MM.1S (cell line): ENCODE data around the gene CCDC74A.
"Not testable (repeated sequence)": the region's sequence is repeated elsewhere in the genome, so short reads cannot be mapped to it uniquely, and the experiment has no call there.

ENCODE experiments used
- DNase-seq: peaks from one replicate; pipeline ENCODE4 v3.0.0-alpha.2; 2015
- H2AFZ ChIP-seq: fragments of 300-600 bp; sonication (generic); 2 replicates; pipeline ENCODE4 v1.6.0; 2016; ENCODE audit warnings: antibody characterized with exemption, low read length
- H3F3A ChIP-seq: fragments of 300-600 bp; sonication (generic); 2 replicates; pipeline ENCODE4 v1.6.1; 2016; ENCODE audit warnings: mild to moderate bottlenecking, antibody characterized with exemption, low read length, moderate library complexity, mixed read lengths; ENCODE audit not compliant: insufficient read depth
- H3K27ac ChIP-seq: fragments of 300-600 bp; sonication (generic); 2 replicates; pipeline ENCODE4 v1.5.1; 2016; ENCODE audit warnings: mild to moderate bottlenecking, low read length
- H3K27me3 ChIP-seq: fragments of 300-600 bp; sonication (generic); replicated peaks from 2 replicates; pipeline ENCODE4 v1.6.0; 2016; ENCODE audit warnings: low read length; ENCODE audit not compliant: insufficient read depth
- H3K36me3 ChIP-seq: fragments of 300-600 bp; sonication (generic); replicated peaks from 2 replicates; pipeline ENCODE4 v1.6.1; 2016; ENCODE audit warnings: mild to moderate bottlenecking, low read length, mixed read lengths; ENCODE audit not compliant: insufficient read depth
- H3K4me1 ChIP-seq: fragments of 300-600 bp; sonication (generic); 2 replicates; pipeline ENCODE4 v1.6.1; 2016; ENCODE audit warnings: low read length, mixed read lengths
- H3K4me2 ChIP-seq: fragments of 300-600 bp; sonication (generic); 2 replicates; pipeline ENCODE4 v1.6.0; 2016; ENCODE audit warnings: low read depth, low read length
- H3K4me3 ChIP-seq: fragments of 300-600 bp; sonication (generic); 2 replicates; pipeline ENCODE4 v1.5.1; 2016; ENCODE audit warnings: low read length, mixed read lengths
- H3K79me2 ChIP-seq: fragments of 300-600 bp; sonication (generic); 2 replicates; pipeline ENCODE4 v1.6.1; 2016; ENCODE audit warnings: mixed run types, low read length, mixed read lengths
- H3K9ac ChIP-seq: fragments of 300-600 bp; sonication (generic); 2 replicates; pipeline ENCODE4 v1.6.1; 2016; ENCODE audit warnings: low read length, mixed read lengths
- H3K9me2 ChIP-seq: fragments of 300-600 bp; sonication (generic); replicated peaks from 2 replicates; pipeline ENCODE4 v1.6.1; 2016; ENCODE audit warnings: mild to moderate bottlenecking, low read length, mixed read lengths; ENCODE audit not compliant: insufficient read depth
- H3K9me3 ChIP-seq: fragments of 300-600 bp; sonication (generic); replicated peaks from 2 replicates; pipeline ENCODE4 v1.6.1; 2016; ENCODE audit warnings: mild to moderate bottlenecking, low read length, mixed read lengths; ENCODE audit not compliant: insufficient read depth
- H4K20me1 ChIP-seq: fragments of 300-600 bp; sonication (generic); 2 replicates; pipeline ENCODE4 v1.6.1; 2016; ENCODE audit warnings: mild to moderate bottlenecking, low read length, moderate library complexity, mixed read lengths; ENCODE audit not compliant: insufficient read depth
- CTCF ChIP-seq: fragments of 300-600 bp; sonication (generic); IDR thresholded peaks from 2 replicates; pipeline ENCODE4 v1.5.1; 2016; ENCODE audit warnings: antibody characterized with exemption, low read length, mixed read lengths
- EZH2 ChIP-seq: fragments of 300-600 bp; sonication (generic); optimal IDR thresholded peaks from 2 replicates; pipeline ENCODE3; 2017; ENCODE audit warnings: low read depth, mild to moderate bottlenecking, antibody characterized with exemption, low read length, mixed read lengths
- EZH2phosphoT487 ChIP-seq: fragments of 300-600 bp; sonication (generic); IDR thresholded peaks from 2 replicates; pipeline ENCODE4 v1.6.1; 2018; ENCODE audit warnings: antibody characterized with exemption, low read length

Gene CCDC74A

GRCh38 chr2:131567891-131568290, 40.2 kb downstream of the CCDC74A start:
- Histone ChIP-seq H3K27me3 (no peaks in the 10 kb centered on the region), H3K9me3 (no peaks in the 10 kb centered on the region), H4K20me1 (no peaks in the 10 kb centered on the region), H2AFZ (no peak overlapping the region), H3F3A (no peaks in the 10 kb centered on the region), H3K9me2 (no peaks in the 10 kb centered on the region), H3K27ac (no peak overlapping the region), H3K4me2 (no peak overlapping the region), H3K4me1 (no peaks in the 10 kb centered on the region), H3K9ac (no peak overlapping the region), H3K4me3 (no peak overlapping the region), H3K36me3 (no peaks in the 10 kb centered on the region), H3K79me2 (no peaks in the 10 kb centered on the region)
- TF ChIP-seq EZH2phosphoT487 (no peak), EZH2 (no peak), CTCF (no peak)
- DNase-seq: no peak

GRCh38 chr2:131568401-131568800, 40.7 kb downstream of the CCDC74A start:
- H3K27me3 ChIP-seq, DNase-seq, H3K4me3 ChIP-seq: not testable (repeated sequence)

GRCh38 chr2:131572175-131572574, 44.5 kb downstream of the CCDC74A start:
- no peaks in the 10 kb centered on the region for H3K36me3 ChIP-seq
- H3K4me2 ChIP-seq: no peak overlapping the region
- H3K9me2 ChIP-seq: no peaks in the 10 kb centered on the region
- DNase-seq: no peak
- no peaks in the 10 kb centered on the region for H3F3A ChIP-seq
- no peaks in the 10 kb centered on the region for H3K9me3 ChIP-seq
- no peaks in the 10 kb centered on the region for H3K79me2 ChIP-seq
- 0 out of 2 replicates have a peak, but pooled peaks cover 3% of the 10 kb centered on the region for H3K4me1 ChIP-seq
- H2AFZ ChIP-seq: no peak overlapping the region
- H3K9ac ChIP-seq: no peak overlapping the region
- H3K27me3 ChIP-seq: no peaks in the 10 kb centered on the region
- TF ChIP-seq EZH2phosphoT487 (no peak), CTCF (no peak), EZH2 (no peak)
- H4K20me1 ChIP-seq: no peaks in the 10 kb centered on the region
- no peak overlapping the region for H3K4me3 ChIP-seq
- no peak overlapping the region for H3K27ac ChIP-seq

More at GRCh38 chr2:131568401-131568800, 40.7 kb downstream of the CCDC74A start:
- not testable (repeated sequence) for H3F3A ChIP-seq, H3K9me3 ChIP-seq, H3K4me2 ChIP-seq, H3K9me2 ChIP-seq, H3K27ac ChIP-seq, H3K36me3 ChIP-seq, H2AFZ ChIP-seq, H4K20me1 ChIP-seq, H3K79me2 ChIP-seq, H3K9ac ChIP-seq, H3K4me1 ChIP-seq

- H3K27me3 ChIP-seq: no peaks in the 10 kb centered on the region
Observed at GRCh38 chr2:131577812-131578211, 50.1 kb downstream of the CCDC74A start.

More at GRCh38 chr2:131577812-131578211, 50.1 kb downstream of the CCDC74A start:
- Histone ChIP-seq H4K20me1 (no peaks in the 10 kb centered on the region), H3K36me3 (no peaks in the 10 kb centered on the region), H2AFZ (no peak overlapping the region), H3F3A (no peaks in the 10 kb centered on the region), H3K4me1 (0 out of 2 replicates have a peak, but pooled peaks cover 3% of the 10 kb centered on the region), H3K9ac (no peak overlapping the region), H3K27ac (no peak overlapping the region), H3K79me2 (no peaks in the 10 kb centered on the region), H3K4me3 (no peak overlapping the region), H3K9me2 (no peaks in the 10 kb centered on the region), H3K9me3 (no peaks in the 10 kb centered on the region), H3K4me2 (no peak overlapping the region)
- DNase-seq: no peak
- TF ChIP-seq EZH2 (no peak), EZH2phosphoT487 (no peak), CTCF (no peak)
